CD14-positive monocyte (primary cell): ENCODE results near the gene PSMC1. TPM values are rescaled to one million over a fixed set of nuclear protein-coding genes. Genes with fewer than 3 reads are reported as not detected.

Experiments
- DNase-seq, 3 donors: peaks; one replicate each; pipeline ENCODE4 v3.0.0-alpha.2; 2011 to 2022
- H2AFZ ChIP-seq: 2 replicates; pipeline ENCODE4 v1.6.0; 2012; ENCODE audit warnings: mild to moderate bottlenecking, low read depth, low read length, inconsistent platforms; ENCODE audit not compliant: insufficient read depth, poor library complexity, severe bottlenecking
- H3K27ac ChIP-seq, 2 donors: 1 replicate in 1 of 2; 2 replicates in 1 of 2; pipeline ENCODE4 v1.5.1; 2012 to 2013; ENCODE audit warnings: low read length in 2 of 2, control low read depth in 1 of 2, inconsistent platforms in 1 of 2, low read depth in 1 of 2, mild to moderate bottlenecking in 1 of 2
- H3K27me3 ChIP-seq, 2 donors: one replicate each; pipeline versions ENCODE4 v1.6.0 to v1.6.1; 2011 to 2013; ENCODE audit warnings: low read length in 2 of 2; ENCODE audit not compliant: control insufficient read depth in 2 of 2, insufficient read depth in 2 of 2
- H3K36me3 ChIP-seq, 2 donors: replicated peaks in 1 of 2; 1 replicate in 1 of 2; 2 replicates in 1 of 2; pipeline versions ENCODE4 v1.5.1 to v1.6.1; 2012 to 2013; ENCODE audit warnings: low read length in 2 of 2, control low read depth in 1 of 2, inconsistent platforms in 1 of 2, mild to moderate bottlenecking in 1 of 2; ENCODE audit not compliant: insufficient read depth in 2 of 2, control insufficient read depth in 1 of 2
- H3K4me1 ChIP-seq, 2 donors: 1 replicate in 1 of 2; 2 replicates in 1 of 2; pipeline versions ENCODE4 v1.5.1 to v1.6.1; 2012 to 2013; ENCODE audit warnings: low read length in 2 of 2, control low read depth in 1 of 2, inconsistent platforms in 1 of 2, mild to moderate bottlenecking in 1 of 2, moderate library complexity in 1 of 2; ENCODE audit not compliant: insufficient read depth in 2 of 2, control insufficient read depth in 1 of 2
- H3K4me2 ChIP-seq: replicated peaks from 2 replicates; pipeline ENCODE3; 2012; ENCODE audit warnings: low read length, moderate library complexity, mild to moderate bottlenecking; ENCODE audit not compliant: poor library complexity, severe bottlenecking; ENCODE audit errors: extremely low read depth
- H3K4me3 ChIP-seq, 3 experiments: fragments of 200-600 bp in 1 of 3; sonication (generic) in 1 of 3; replicated peaks in 1 of 3; 1 replicate in 2 of 3; 2 replicates in 1 of 3; pipeline ENCODE4 v1.5.1; 2011 to 2013; ENCODE audit warnings: low read length in 3 of 3, mild to moderate bottlenecking in 3 of 3, control low read depth in 2 of 3, low read depth in 2 of 3, inconsistent platforms in 1 of 3, moderate library complexity in 1 of 3
- H3K79me2 ChIP-seq: 2 replicates; pipeline ENCODE4 v1.6.0; 2012; ENCODE audit warnings: mild to moderate bottlenecking, control low read depth, inconsistent platforms, low read length, moderate library complexity; ENCODE audit not compliant: insufficient read depth
- H3K9ac ChIP-seq: 2 replicates; pipeline ENCODE4 v1.6.0; 2017; ENCODE audit warnings: low read length, mild to moderate bottlenecking; ENCODE audit not compliant: insufficient read depth, poor library complexity, severe bottlenecking
- H3K9me3 ChIP-seq, 2 donors: replicated peaks in 1 of 2; 1 replicate in 1 of 2; 2 replicates in 1 of 2; pipeline versions ENCODE4 v1.5.1 to v1.6.1; 2012 to 2013; ENCODE audit warnings: low read length in 2 of 2, control low read depth in 1 of 2; ENCODE audit not compliant: control insufficient read depth in 1 of 2, insufficient read depth in 1 of 2
- H4K20me1 ChIP-seq: 2 replicates; pipeline ENCODE4 v1.6.0; 2012; ENCODE audit warnings: mild to moderate bottlenecking, low read length, control low read depth, moderate library complexity; ENCODE audit not compliant: insufficient read depth
- H3K27ac Mint-ChIP-seq, 7 donors: one replicate each; pipeline ENCODE4 v1.8.0; 2020; ENCODE audit warnings: mild to moderate bottlenecking in 7 of 7, mixed read lengths in 7 of 7, moderate library complexity in 6 of 7, inconsistent platforms in 2 of 7
- H3K27me3 Mint-ChIP-seq, 3 donors: one replicate each; pipeline ENCODE4 v1.8.0; 2021 to 2022; ENCODE audit warnings: low read depth in 3 of 3, mild to moderate bottlenecking in 3 of 3, mixed read lengths in 3 of 3, moderate library complexity in 3 of 3, inconsistent platforms in 1 of 3
- H3K36me3 Mint-ChIP-seq, 2 donors: one replicate each; pipeline ENCODE4 v1.8.0; 2020; ENCODE audit warnings: mixed read lengths in 2 of 2, inconsistent platforms in 1 of 2, mild to moderate bottlenecking in 1 of 2
- H3K4me1 Mint-ChIP-seq: one replicate; pipeline ENCODE4 v1.8.0; 2020; ENCODE audit warnings: mild to moderate bottlenecking, mixed read lengths
- H3K4me3 Mint-ChIP-seq, 2 donors: one replicate each; pipeline ENCODE4 v1.8.0; 2020; ENCODE audit warnings: mild to moderate bottlenecking in 2 of 2, mixed read lengths in 2 of 2, moderate library complexity in 1 of 2
- H3K9me3 Mint-ChIP-seq, 7 donors: one replicate each; pipeline ENCODE4 v1.8.0; 2020 to 2022; ENCODE audit warnings: mixed read lengths in 7 of 7, mild to moderate bottlenecking in 6 of 7, moderate library complexity in 6 of 7, inconsistent platforms in 2 of 7
- CTCF ChIP-seq: fragments of 200-600 bp; IDR thresholded peaks from one replicate; pipeline ENCODE4 v1.8.0; 2022; ENCODE audit warnings: antibody characterized with exemption, mild to moderate bottlenecking
- WGBS: methylation state at CpG from one replicate; pipeline ENCODE4 v1.1.5; 2013; ENCODE audit warnings: missing lambda C conversion rate; ENCODE audit not compliant: insufficient coverage; 5-methylcytosine and 5-hydroxymethylcytosine counted together
- intact Hi-C, 2 donors: fragments of 100-400 bp; cut with micrococcal nuclease; formaldehyde crosslinking; loops; one replicate each; pipeline versions ENCODE4 v1.15.0 to v1.15.1; 2023
- polyA plus RNA-seq, 3 donors: library from polyadenylated mRNA; depleted of rRNA in 1 of 3; unstranded in 2 of 3; stranded (reverse) in 1 of 3; fragments of 300-500 nt in 2 of 3; fragments of >200 nt in 1 of 3; fragmentation: Illumina TruSeq in 2 of 3; gene quantifications; 1 replicate in 2 of 3; 2 replicates in 1 of 3; pipeline ENCODE4 v1.2.3, GENCODE V29; 2012 to 2021

Gene PSMC1
- polyA plus RNA-seq, 3 donors: 53.4 to 158 (median 128) TPM

DNA sequence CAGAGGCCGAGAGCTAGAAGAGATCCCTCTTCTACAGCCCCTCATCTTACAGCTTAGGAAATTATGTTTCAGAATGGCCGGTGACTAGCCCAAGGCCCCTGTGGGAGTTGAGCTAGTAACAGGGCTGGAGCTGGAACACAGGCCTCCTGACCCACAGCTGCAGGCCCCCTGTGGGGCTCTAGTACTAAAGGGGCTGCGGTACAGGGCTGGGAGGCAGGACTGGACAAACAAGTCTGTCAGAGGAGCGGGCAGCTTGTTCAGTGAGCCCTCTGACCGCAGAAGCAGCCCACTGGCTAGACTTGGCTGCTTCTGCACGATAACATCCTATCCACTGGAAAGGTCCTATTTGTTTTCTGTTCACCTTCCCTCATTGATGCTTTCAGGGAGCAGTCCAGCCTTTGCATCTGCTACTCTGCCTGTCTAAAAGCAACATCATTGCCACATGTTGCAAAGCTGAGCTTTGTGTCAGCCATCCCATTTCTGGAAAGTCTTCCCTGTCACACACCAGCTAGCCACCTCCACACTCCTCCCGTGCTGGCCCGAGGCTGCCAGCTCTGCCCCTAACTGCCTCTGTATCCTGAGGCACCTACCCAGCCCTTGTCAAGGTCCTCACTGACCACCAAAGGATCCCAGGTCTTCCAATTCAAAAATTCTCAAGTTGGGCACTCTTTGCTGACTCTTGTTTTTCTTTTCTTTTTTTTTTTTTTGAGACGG is 10.2 kb downstream of the PSMC1 start:
- peak overlapping the region in 3 of 7 donors; percentile 10 to 68 (median 25) for H3K27ac Mint-ChIP-seq
- 96% methylated on average over 7 of the region's 9 CpGs for WGBS
- Histone ChIP-seq H3K4me1 (no peaks in the 10 kb centered on the region), H3K9ac (no peak overlapping the region), H3K27ac (no peak overlapping the region), H3K79me2 (no peaks in the 10 kb centered on the region), H3K36me3 (peaks cover 91 to 97% of the 10 kb centered on the region in 2 donors), H3K9me3 (no peaks in the 10 kb centered on the region), H3K4me2 (no peak overlapping the region), H4K20me1 (no peaks in the 10 kb centered on the region), H3K27me3 (no peaks in the 10 kb centered on the region), H2AFZ (no peak overlapping the region), H3K4me3 (no peak overlapping the region)
- H3K36me3 Mint-ChIP-seq: peaks cover 82 to 87% of the 10 kb centered on the region in 2 donors
- H3K4me1 Mint-ChIP-seq: no peaks in the 10 kb centered on the region
- H3K4me3 Mint-ChIP-seq: no peak overlapping the region
- no peaks in the 10 kb centered on the region for H3K9me3 Mint-ChIP-seq
- intact Hi-C loops: no loop called here
- no peak for DNase-seq
- no peak for TF ChIP-seq CTCF
- no peaks in the 10 kb centered on the region for H3K27me3 Mint-ChIP-seq

GRCh38 chr14:90268420-90268819 is 12.1 kb downstream of the PSMC1 start:
- no peak overlapping the region for H3K27ac Mint-ChIP-seq
- H3K27me3 Mint-ChIP-seq: no peaks in the 10 kb centered on the region
- no peak for TF ChIP-seq CTCF

More at GRCh38 chr14:90268420-90268819, 12.1 kb downstream of the PSMC1 start:
- H3K4me3 ChIP-seq: no peak overlapping the region
- peaks cover 81 to 95% of the 10 kb centered on the region in 2 donors for H3K36me3 Mint-ChIP-seq
- H3K4me2 ChIP-seq: no peak overlapping the region
- no peaks in the 10 kb centered on the region for H3K4me1 ChIP-seq
- no peak for DNase-seq
- no peaks in the 10 kb centered on the region for H4K20me1 ChIP-seq
- WGBS: 95% methylated on average over 4 of the region's 4 CpGs
- intact Hi-C loops: no loop called here
- H3K9ac ChIP-seq: no peak overlapping the region
- H3K27ac ChIP-seq: no peak overlapping the region
- H3K79me2 ChIP-seq: no peaks in the 10 kb centered on the region
- peaks cover 4% of the 10 kb centered on the region for H3K4me1 Mint-ChIP-seq
- no peak overlapping the region for H2AFZ ChIP-seq
- no peaks in the 10 kb centered on the region for H3K27me3 ChIP-seq
- H3K36me3 ChIP-seq: peaks cover 86 to 99% of the 10 kb centered on the region in 2 donors
- H3K9me3 Mint-ChIP-seq: no peaks in the 10 kb centered on the region
- no peak overlapping the region for H3K4me3 Mint-ChIP-seq
- no peaks in the 10 kb centered on the region for H3K9me3 ChIP-seq
